Activated T-helper 1 cell treated with anti-CD3 and anti-CD28 coated beads, Interleukin-12 subunit alpha, Interleukin-12 subunit beta, Interleukin-2, Interleukin-4 antibody, amounts not matched to agents 30 ng/mL and 10 ng/mL and 1 ng/mL, durations not matched to agents 14 hours and 24 hours and 36 hours (primary cell): ENCODE results near the gene VPS37D. TPM values are rescaled to one million over a fixed set of nuclear protein-coding genes. Genes with fewer than 3 reads are reported as not detected.

Experiments
- DNase-seq: peaks from one replicate; pipeline ENCODE4 v3.0.0; 2021; ENCODE audit warnings: low spot score
- H3K27ac Mint-ChIP-seq: one replicate; pipeline ENCODE4 v1.8.0; 2021; ENCODE audit warnings: mild to moderate bottlenecking, mixed read lengths
- H3K27me3 Mint-ChIP-seq: one replicate; pipeline ENCODE4 v1.8.0; 2022; ENCODE audit warnings: mild to moderate bottlenecking, moderate library complexity, mixed read lengths; ENCODE audit not compliant: insufficient read depth
- H3K36me3 Mint-ChIP-seq: one replicate; pipeline ENCODE4 v1.8.0; 2021; ENCODE audit warnings: low read depth, mixed read lengths
- H3K4me1 Mint-ChIP-seq: one replicate; pipeline ENCODE4 v1.8.0; 2021; ENCODE audit warnings: low read depth, mixed read lengths
- H3K4me3 Mint-ChIP-seq: one replicate; pipeline ENCODE4 v1.8.0; 2021; ENCODE audit warnings: mild to moderate bottlenecking, moderate library complexity, mixed read lengths
- H3K9me3 Mint-ChIP-seq: one replicate; pipeline ENCODE4 v1.8.0; 2021; ENCODE audit warnings: mixed read lengths
- intact Hi-C: fragments of 100-400 bp; cut with micrococcal nuclease; formaldehyde crosslinking; loops from one replicate; pipeline ENCODE4 v1.15.1; 2024
- total RNA-seq: library from RNA; stranded (reverse); gene quantifications from 2 replicates; pipeline ENCODE4 v1.2.3, GENCODE V29; 2022

Gene VPS37D
- total RNA-seq, 1 donor from 2014 or later: 0.18 TPM

GRCh38 chr7:73633323-73633722, 34.3 kb upstream of the VPS37D start:
- Mint-ChIP-seq H3K4me1 (no peaks in the 10 kb centered on the region), H3K9me3 (no peaks in the 10 kb centered on the region)

GRCh38 chr7:73633844-73634243, 33.8 kb upstream of the VPS37D start:
- no peak for DNase-seq
- Mint-ChIP-seq H3K27me3 (peaks cover 16% of the 10 kb centered on the region), H3K4me3 (no peak overlapping the region), H3K4me1 (no peaks in the 10 kb centered on the region), H3K27ac (no peak overlapping the region), H3K36me3 (no peaks in the 10 kb centered on the region), H3K9me3 (no peaks in the 10 kb centered on the region)
- intact Hi-C loops: no loop called here

More at GRCh38 chr7:73633323-73633722, 34.3 kb upstream of the VPS37D start:
- intact Hi-C loops: no loop called here
- Mint-ChIP-seq H3K36me3 (no peaks in the 10 kb centered on the region), H3K27ac (no peak overlapping the region), H3K27me3 (peaks cover 21% of the 10 kb centered on the region), H3K4me3 (no peak overlapping the region)
- no peak for DNase-seq

DNA sequence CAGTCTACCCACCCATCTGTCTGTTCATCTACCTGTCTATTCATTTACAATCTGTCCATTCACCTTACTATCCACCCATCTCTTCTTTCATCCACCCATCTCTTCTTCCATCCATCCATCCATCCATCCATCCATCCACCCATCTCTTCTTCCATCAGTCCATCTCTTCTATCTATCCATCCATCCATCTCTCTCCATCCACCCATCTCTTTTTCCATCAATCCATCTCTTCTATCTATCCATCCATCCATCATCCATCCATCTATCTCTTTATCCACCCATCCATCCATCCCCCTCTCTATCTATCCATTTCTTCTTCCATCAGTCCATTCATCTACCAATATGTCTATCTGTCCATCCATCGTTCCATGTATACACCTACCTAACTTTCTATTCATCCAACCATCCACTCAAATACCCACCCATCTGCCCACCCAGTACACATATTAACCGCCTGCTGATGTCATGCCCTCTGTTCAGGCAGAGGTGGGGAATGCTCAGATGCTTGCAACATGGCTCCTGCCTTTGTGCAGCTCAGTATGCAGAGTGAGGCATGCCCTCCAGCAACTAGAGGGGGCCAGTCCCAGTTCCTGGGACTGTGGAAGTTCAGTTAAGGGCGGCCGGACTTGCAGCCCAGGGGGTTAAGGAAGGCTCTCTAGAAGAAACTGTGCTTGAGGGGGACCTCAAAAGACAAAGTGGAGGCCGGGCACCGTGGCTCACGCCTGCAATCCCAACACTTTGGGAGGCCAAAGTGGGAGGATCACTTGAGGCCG, 32.0 kb upstream of the VPS37D start:
- Mint-ChIP-seq H3K9me3 (no peaks in the 10 kb centered on the region), H3K4me1 (no peaks in the 10 kb centered on the region), H3K27ac (no peak overlapping the region), H3K4me3 (no peak overlapping the region), H3K36me3 (no peaks in the 10 kb centered on the region), H3K27me3 (peaks cover 10% of the 10 kb centered on the region)
- no peak for DNase-seq
- intact Hi-C loops: no loop called here

GRCh38 chr7:73638911-73639310, 28.7 kb upstream of the VPS37D start:
- DNase-seq: no peak
- Mint-ChIP-seq H3K4me3 (no peak overlapping the region), H3K27me3 (peaks cover 2% of the 10 kb centered on the region), H3K9me3 (no peaks in the 10 kb centered on the region), H3K36me3 (no peaks in the 10 kb centered on the region), H3K4me1 (no peaks in the 10 kb centered on the region), H3K27ac (no peak overlapping the region)
- intact Hi-C loops: no loop called here

- DNase-seq: no peak
- Mint-ChIP-seq H3K27ac (no peak overlapping the region), H3K27me3 (peaks cover 22% of the 10 kb centered on the region), H3K4me1 (no peaks in the 10 kb centered on the region), H3K9me3 (no peaks in the 10 kb centered on the region), H3K36me3 (no peaks in the 10 kb centered on the region), H3K4me3 (no peak overlapping the region)
- intact Hi-C loops: no loop called here
Observed at GRCh38 chr7:73642834-73643233, 24.8 kb upstream of the VPS37D start.

- no peak overlapping the region for H3K4me3 Mint-ChIP-seq
- H3K27me3 Mint-ChIP-seq: peaks cover 39% of the 10 kb centered on the region
- no peaks in the 10 kb centered on the region for H3K4me1 Mint-ChIP-seq
- H3K36me3 Mint-ChIP-seq: no peaks in the 10 kb centered on the region
- DNase-seq: no peak
- no peaks in the 10 kb centered on the region for H3K9me3 Mint-ChIP-seq
- intact Hi-C loops: no loop called here
- no peak overlapping the region for H3K27ac Mint-ChIP-seq
Observed at GRCh38 chr7:73644688-73645286, 22.8 kb upstream of the VPS37D start.

GRCh38 chr7:73645643-73646174, 21.9 kb upstream of the VPS37D start:
- intact Hi-C loops: no loop called here
- no peak for DNase-seq
- Mint-ChIP-seq H3K27ac (no peak overlapping the region), H3K36me3 (no peaks in the 10 kb centered on the region), H3K4me1 (no peaks in the 10 kb centered on the region), H3K27me3 (peaks cover 44% of the 10 kb centered on the region), H3K4me3 (no peak overlapping the region), H3K9me3 (no peaks in the 10 kb centered on the region)

GRCh38 chr7:73646785-73647724, 20.6 kb upstream of the VPS37D start:
- Mint-ChIP-seq H3K27ac (no peak overlapping the region), H3K9me3 (no peaks in the 10 kb centered on the region), H3K4me3 (no peak overlapping the region), H3K27me3 (peaks cover 48% of the 10 kb centered on the region), H3K4me1 (no peaks in the 10 kb centered on the region), H3K36me3 (no peaks in the 10 kb centered on the region)
- DNase-seq: no peak
- intact Hi-C loops: no loop called here

GRCh38 chr7:73647725-73648592, 19.7 kb upstream of the VPS37D start:
- Mint-ChIP-seq H3K27me3 (peaks cover 48% of the 10 kb centered on the region), H3K4me1 (no peaks in the 10 kb centered on the region), H3K36me3 (no peaks in the 10 kb centered on the region), H3K9me3 (no peaks in the 10 kb centered on the region), H3K4me3 (peak overlapping the region; percentile 13), H3K27ac (no peak overlapping the region)
- DNase-seq: no peak
- intact Hi-C loops: no loop called here

- no peak for DNase-seq
- no peaks in the 10 kb centered on the region for H3K9me3 Mint-ChIP-seq
- intact Hi-C loops: no loop called here
- peaks cover 48% of the 10 kb centered on the region for H3K27me3 Mint-ChIP-seq
- H3K4me1 Mint-ChIP-seq: no peaks in the 10 kb centered on the region
- H3K27ac Mint-ChIP-seq: no peak overlapping the region
- no peaks in the 10 kb centered on the region for H3K36me3 Mint-ChIP-seq
- peak overlapping the region; percentile 13 for H3K4me3 Mint-ChIP-seq
Observed at GRCh38 chr7:73648593-73649332, 18.9 kb upstream of the VPS37D start.

DNA sequence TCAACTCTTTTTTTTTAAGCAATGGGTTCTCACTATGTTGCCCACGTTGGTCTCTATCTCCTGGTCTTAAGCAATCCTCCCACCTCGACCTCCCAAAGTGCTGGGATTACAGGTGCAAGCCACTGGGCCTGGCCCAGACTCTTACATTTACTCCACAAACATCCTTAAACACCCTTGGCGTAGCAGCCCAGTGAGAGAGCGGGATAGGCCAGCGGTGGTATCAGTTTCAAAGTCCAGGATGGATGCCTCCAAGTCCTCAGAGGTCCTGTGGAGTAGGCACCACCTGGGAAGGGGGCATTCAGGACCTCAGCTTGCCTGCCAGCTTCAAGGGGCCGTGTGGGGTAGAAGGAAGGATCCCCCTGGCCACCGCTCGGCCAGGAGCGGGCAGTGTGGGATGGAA, 18.1 kb upstream of the VPS37D start:
- H3K4me3 Mint-ChIP-seq: no peak overlapping the region
- DNase-seq: no peak
- no peak overlapping the region for H3K27ac Mint-ChIP-seq
- H3K27me3 Mint-ChIP-seq: peaks cover 48% of the 10 kb centered on the region
- intact Hi-C loops: no loop called here
- no peaks in the 10 kb centered on the region for H3K9me3 Mint-ChIP-seq
- no peaks in the 10 kb centered on the region for H3K36me3 Mint-ChIP-seq
- no peaks in the 10 kb centered on the region for H3K4me1 Mint-ChIP-seq
